ENCODE measurements around the gene CBLL1. TPM values are rescaled to one million over a fixed set of nuclear protein-coding genes. Genes with fewer than 3 reads are reported as not detected.

The CBLL1 gene
- polyA plus RNA-seq, 4 donors: 21.9 to 31.2 (median 29.9) TPM

DNA sequence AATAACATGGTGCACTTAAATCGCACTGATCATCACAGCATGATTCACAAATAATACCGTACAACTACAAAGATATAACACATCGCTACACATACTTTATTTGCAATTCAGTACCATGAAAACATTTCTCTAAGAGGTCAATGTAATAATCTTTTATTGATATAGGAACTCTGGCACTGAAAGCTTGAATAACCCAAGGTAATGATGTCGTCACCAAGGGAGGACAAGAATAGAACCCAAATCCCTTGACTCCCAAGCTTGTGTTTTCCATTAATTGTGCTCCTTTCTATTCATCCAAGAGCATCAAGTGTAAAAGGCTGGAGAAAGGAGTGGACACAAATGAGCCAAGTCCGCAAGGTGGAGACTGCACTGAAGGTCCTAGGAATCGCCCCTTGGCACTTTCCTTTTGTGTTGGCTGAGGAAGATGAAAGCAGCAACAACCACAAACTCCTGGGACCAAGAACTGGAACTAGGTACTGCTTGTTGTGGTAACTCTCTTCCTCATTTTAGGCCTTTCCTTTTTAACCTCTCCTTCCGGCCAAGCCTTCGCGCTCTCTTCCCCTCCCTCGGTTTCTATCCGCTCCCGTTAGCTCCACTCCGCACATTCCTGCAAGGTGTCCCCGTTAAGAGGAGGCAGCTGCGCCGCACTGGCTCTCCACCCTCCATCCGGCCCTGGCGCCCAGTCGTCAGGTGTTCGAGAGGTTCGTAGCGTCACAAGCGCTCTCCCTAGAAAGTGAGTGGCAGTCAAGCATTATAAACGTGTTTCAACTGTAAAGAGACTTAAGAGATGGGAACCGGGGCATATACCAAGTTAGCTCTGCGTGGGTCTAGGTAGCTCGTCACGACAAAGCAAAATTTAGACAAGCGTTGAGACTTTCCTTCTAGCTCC, 1.0 kb upstream of the CBLL1 start:
- DNase-seq (ENCODE audit: low read depth in 4 of 4, low spot score in 2 of 4): peak in 2 of 4 donors; percentile 21 to 83

DNA sequence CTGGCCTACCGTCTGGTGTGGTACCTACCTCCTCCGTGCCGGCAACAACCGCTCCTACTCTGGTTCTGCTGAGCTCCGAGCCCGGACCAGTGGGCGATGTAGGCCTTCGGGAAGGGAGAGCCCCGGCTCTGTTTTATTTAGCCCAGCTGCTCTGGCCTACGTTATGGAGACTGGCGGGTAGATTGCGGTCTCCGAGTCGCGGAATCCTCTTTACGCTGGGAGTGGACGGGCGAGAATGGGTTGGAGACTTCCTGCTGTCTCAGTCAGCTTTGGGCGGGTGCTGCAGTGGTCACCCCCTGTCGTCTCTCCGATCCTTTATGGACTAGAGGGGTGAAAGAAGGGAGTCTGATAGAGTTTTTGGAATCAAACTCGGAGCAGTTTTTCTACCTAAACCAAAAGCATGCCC, 406 bp downstream of the CBLL1 start:
- no peak for DNase-seq (ENCODE audit: low read depth in 4 of 4, low spot score in 2 of 4)

DNA sequence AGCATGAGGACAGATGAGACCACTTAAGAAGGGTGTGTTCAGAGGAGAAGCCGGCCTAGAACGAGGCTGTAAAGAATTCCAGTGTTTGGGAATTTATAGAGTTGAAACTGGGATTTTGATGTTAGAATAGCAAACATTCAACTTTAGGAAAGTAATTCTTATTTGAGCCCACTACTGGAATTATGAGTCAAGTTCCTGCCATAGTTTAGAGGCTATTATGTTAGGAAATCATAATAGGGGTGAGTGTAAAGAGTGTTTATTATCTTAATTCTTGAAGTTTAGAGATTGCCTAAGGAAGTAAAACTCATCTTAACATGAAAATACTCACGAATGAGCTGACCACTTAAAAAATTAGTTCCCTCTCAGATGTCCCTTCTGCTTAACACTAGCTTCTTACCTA, 2.1 kb downstream of the CBLL1 start:
- no peak for DNase-seq (ENCODE audit: low read depth in 4 of 4, low spot score in 2 of 4)

DNA sequence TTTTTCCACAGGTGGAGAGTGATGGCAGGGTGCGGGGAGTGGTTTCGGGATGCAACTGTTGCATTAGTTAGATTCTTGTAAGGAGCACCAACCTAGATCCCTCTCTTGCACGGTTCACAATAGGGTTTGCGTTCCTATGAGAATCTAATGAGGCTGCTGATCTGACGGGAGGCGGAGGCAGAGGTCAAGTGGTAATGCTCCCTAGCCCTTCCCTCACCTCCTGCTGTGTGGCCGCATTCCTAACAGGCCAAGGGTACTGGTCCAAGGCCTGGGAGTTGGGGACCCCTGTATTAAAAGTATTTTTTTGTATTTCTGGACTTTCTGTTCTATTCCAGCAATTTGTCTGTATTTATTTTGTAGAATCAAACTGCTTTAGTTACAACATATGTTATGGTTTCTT, 7.2 kb downstream of the CBLL1 start:
- DNase-seq (ENCODE audit: low read depth in 4 of 4, low spot score in 2 of 4): no peak

DNA sequence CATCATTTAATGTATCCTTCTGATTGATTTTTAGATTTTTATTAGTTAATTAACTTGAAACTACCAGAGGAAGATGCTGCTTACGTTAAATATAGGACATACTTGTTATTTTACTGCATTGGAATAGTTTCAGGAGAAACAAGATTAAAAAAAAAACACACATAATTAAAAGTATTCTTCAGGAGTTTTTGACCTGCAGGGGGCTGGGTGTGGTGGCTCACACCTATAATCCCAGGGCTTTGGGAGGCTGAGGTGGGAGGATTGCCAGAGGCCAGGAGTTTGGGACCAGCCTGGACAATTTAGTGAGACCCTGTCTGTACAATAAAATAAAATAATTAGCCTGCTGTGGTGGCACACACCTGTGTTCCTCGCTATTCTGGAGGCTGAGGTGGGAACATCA, 10.7 kb downstream of the CBLL1 start:
- DNase-seq (ENCODE audit: low read depth in 4 of 4, low spot score in 2 of 4): no peak

DNA sequence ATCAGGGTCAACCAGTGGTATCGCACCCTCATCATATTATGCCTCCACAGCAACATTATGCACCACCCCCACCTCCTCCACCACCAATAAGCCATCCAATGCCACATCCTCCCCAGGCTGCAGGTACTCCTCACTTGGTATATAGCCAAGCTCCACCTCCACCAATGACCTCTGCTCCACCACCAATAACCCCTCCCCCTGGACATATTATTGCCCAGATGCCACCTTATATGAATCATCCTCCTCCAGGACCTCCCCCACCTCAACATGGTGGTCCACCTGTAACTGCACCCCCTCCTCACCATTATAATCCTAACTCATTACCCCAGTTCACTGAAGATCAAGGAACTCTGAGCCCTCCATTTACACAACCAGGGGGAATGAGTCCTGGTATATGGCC, 14.7 kb downstream of the CBLL1 start:
- no peak for DNase-seq (ENCODE audit: low read depth in 4 of 4, low spot score in 2 of 4)

DNA sequence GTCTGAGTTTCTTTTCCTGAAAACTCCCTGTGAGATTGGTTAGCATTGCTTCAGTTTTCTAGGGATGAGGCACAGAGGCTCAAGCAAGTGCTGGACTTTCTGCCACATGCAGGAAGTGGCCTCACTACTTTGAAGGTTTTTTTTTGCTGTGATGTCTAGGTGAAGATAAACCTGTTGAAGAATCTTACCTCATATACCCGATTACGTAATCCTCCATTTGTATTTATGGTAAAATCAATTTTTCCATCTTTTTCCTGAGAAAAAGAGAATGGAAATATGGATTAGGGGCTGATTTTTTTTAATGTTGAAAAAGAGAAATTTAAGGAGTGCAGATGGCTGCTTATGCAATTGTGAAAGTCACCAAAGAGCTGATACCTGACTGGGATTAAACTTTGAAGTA, 23.4 kb downstream of the CBLL1 start:
- DNase-seq (ENCODE audit: low read depth in 4 of 4, low spot score in 2 of 4): no peak

DNA sequence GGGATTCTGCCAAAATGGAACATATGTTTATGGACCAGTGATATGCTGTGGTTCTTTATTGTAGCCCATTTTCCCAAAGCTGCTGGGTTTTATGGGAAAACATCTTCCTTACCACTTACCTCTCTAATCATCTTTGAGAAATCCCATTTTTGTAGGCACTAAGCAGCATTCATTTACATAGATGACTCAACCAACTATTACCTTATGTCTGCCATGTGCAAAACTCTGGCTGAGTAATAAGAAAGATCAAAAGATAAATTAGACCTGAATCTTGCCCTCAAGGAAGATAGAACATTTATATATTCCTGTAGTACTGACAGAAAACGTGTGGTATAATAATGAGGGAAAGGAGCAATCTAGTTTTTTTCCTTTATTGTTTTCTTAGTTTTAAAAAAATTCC, 24.3 kb downstream of the CBLL1 start:
- DNase-seq (ENCODE audit: low read depth in 4 of 4, low spot score in 2 of 4): no peak

DNA sequence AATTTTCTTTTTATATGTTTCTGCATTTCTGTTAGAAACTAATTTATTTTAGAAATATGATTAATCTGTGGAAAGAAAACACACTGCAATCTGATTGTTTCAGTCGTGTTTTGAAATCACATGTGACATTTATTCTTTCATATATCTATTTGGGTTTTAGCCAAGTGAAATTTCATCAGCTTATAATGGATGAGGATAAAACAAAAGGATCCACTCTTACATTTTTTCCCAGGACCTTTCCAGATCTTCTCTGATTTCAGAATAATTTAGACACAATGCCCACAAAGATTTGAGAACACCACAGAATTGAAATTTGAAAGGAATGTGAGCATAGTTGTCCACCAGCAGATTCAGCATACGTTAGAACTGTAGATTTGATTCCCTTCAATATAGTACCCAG, 29.1 kb downstream of the CBLL1 start:
- DNase-seq (ENCODE audit: low read depth in 4 of 4, low spot score in 2 of 4): no peak

DNA sequence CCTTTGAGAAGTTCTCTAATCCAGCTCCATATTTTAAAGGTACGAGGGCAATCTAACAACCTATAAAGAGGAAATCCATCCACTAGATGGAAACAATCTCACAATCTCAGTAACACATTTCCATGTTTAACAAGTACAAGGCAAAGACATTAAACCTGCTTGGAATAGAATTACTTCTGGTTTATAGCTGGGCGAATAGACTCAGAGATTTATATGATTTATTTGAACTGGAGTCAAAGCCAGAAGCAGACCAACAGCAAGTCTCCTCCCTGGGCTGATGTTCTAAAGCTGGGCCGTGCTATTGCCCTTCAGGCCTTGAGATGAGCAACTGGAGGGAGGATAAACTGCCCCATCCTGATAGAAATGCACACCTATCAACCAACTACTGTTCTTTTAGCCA, 33.8 kb downstream of the CBLL1 start:
- no peak for DNase-seq (ENCODE audit: low read depth in 4 of 4, low spot score in 2 of 4)

DNA sequence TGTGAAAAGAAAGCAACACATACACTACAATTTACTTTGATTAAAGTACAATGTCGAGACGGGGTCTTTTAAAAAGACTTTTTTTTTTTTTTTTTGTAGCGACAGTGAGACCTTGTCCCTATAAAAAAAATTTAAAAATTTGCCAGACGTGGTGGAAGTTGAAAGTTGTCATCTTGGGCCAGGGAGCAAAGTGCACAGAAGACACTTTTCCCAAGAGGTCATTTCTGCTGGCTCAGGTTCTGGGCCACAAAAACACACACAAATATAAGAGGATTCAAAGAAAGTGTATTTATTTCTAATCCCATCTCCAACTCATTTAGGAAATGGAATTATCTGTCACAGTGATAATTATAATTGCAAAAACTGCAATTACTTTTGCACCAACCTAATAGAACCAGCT, 34.3 kb downstream of the CBLL1 start:
- DNase-seq (ENCODE audit: low read depth in 4 of 4, low spot score in 2 of 4): no peak

DNA sequence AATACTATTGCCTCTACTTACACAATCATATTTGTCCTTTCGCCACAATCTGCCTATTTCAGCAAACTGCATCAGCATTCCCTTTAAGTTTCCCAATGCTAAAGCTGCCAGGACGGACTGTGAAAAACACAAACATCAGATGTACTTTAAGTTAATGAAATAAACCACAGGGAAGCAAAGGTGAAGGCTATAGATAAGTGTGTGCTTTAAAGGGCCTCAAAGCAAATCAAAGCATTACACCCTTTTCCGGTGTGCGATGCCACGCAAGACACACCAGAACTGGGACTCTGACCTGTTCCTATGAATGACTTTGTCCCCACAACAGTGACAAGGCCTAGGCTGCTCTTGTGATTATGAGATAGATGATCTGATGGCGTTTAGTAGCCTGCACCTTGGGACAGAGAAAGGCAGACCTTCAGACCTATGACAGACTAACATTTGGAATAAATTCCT, 35.7 kb downstream of the CBLL1 start:
- no peak for DNase-seq (ENCODE audit: low read depth in 4 of 4, low spot score in 2 of 4)

DNA sequence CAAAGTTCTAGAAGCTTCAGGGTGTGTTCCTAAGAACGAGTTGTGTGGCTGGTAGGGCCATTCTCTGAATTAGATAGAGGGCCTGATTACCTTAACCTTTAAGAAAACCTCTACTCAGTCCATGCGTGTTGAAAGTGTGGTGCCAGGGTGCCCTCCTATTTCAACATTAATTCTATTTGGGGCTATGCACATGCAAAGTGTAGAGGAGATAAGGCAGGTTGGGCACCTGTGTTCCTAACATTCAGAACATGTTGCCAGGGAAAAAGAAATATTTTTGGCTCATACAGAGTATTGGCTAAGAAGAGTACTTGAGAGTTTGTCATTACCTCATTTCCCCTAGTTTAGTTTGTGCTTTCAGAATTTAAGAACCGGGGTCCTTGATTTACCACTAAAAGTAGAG, 38.4 kb downstream of the CBLL1 start:
- no peak for DNase-seq (ENCODE audit: low read depth in 4 of 4, low spot score in 2 of 4)

DNA sequence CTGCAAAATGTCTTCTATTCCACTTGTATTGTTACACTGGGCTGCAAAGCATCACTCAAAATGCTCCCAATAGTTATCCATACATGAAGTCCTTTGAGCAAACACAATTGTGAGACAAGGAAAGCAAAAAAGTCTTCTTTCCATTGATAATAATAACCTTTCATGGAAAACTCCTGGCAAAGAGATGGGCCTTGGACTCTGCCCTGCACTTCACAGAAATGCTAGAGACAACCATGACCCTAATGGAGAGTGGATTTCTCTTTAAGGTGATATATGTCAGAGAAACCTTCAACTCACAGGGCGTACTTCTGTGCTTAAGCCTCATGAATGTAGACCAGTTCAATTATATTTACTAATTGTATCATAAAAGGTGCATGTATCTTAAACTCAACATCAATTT, 39.7 kb downstream of the CBLL1 start:
- DNase-seq (ENCODE audit: low read depth in 4 of 4, low spot score in 2 of 4): no peak

DNA sequence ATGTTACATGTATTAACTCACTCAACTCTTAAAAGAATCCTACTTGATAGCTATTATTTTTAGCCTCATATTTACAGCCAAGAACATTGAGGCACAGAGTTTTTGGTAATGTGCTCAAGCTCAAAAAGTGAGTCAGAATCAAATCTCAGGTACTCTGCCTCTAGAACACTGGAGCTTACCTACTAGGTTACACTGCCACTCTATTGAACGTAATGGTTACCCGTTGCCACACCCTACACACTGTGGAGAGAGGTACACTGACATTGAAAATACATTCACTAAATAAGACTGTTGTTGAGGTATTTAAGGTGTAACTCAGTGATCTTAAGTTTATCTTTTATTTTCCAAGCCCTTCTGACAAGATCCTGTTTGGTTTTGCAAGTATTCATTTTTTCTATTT, 41.2 kb downstream of the CBLL1 start:
- DNase-seq (ENCODE audit: low read depth in 4 of 4, low spot score in 2 of 4): no peak

DNA sequence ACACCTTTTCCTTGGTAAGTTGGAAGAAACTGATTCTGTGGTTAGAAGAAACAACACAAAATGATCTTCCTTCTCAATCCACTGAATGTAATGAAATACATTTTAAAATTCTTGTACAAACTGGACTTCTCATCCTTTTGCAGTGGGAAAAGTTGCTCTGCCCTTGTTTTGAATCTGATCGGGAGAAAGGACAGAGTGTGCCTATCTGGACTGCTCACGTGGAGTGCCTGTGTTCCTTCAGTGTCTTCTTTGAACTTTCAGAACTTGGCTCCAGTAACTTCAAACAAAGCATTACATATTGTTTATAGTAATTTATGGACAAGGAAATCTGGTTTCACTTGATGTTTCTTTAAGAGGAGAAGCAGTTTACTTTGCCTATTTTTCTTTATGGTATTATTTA, 42.0 kb downstream of the CBLL1 start:
- no peak for DNase-seq (ENCODE audit: low read depth in 4 of 4, low spot score in 2 of 4)

DNA sequence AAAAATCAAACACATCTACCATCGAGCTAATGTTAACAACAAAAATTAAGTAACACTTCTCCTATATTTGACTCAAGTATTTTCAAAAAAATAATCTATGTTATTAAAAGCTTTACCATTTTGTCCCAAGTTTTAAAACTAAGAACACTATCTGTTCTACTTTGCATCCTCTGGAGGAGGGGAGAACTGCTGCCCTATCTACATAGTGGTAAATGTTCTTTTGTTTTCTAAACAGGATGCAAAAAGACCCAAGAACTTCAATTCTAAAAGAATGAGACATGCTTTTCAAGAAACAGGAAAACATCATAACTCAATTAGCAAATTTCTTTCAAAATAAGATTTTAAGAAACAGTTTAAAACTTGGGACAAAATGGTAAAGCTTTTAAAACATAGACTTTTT, 44.3 kb downstream of the CBLL1 start:
- no peak for DNase-seq (ENCODE audit: low read depth in 4 of 4, low spot score in 2 of 4)

DNA sequence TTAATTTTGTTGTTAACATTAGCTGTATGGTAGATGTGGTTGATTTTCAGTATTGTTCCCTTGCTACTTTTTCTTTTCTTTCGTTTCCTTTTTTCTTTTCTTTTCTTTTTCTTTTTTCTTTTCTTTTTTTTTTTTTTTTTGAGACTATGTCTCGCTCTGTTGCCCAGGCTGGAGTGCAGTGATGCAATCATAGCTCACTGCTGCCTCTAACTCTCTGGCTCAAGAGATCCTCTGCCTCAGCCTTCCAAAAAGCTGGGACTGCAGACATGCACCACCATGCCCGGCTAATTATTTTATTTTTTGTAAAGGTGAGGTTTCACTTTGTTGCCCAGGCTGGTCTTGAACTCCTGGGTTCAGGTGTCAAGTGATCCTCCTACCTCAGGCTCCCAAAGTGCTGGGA, 44.7 kb downstream of the CBLL1 start:
- DNase-seq (ENCODE audit: low read depth in 4 of 4, low spot score in 2 of 4): no peak

DNA sequence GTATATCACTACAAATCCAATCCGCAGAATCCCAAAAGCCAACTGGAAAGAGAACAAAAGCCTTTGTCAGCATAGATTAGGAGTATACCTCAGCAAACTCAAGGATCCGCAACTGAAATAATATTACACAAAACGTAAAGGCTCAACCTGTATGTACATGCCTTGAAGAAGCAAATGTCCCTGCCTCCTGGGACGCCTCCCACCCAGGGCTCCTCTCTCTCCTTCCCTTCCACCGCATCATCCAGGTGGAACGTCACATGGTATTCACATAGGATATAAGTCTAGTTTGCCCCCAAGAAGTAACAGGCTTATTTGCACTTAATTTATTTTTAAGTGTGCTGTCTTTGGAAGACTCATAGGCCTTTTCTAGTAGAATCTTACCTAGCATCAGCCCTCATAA, 45.7 kb downstream of the CBLL1 start:
- DNase-seq (ENCODE audit: low read depth in 4 of 4, low spot score in 2 of 4): no peak

DNA sequence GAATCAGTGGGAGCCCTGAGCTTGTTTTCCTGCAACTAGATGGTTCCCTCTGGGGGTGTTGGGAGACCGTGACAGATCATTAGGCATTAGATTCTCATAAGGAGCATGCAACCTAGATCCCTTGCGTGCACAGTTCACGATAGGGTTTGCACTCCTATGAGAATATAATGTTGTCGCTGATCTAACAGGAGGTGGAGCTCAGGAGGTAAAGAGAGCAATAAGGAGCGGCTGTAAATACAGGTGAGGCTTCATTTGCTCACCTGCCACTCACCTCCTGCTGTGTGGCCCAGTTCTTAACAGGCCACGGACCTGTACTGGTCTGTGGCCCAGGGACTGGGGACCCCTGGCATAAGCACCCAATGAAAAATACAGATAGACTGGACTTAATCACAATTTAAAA, 48.4 kb downstream of the CBLL1 start:
- no peak for DNase-seq (ENCODE audit: low read depth in 4 of 4, low spot score in 2 of 4)

DNA sequence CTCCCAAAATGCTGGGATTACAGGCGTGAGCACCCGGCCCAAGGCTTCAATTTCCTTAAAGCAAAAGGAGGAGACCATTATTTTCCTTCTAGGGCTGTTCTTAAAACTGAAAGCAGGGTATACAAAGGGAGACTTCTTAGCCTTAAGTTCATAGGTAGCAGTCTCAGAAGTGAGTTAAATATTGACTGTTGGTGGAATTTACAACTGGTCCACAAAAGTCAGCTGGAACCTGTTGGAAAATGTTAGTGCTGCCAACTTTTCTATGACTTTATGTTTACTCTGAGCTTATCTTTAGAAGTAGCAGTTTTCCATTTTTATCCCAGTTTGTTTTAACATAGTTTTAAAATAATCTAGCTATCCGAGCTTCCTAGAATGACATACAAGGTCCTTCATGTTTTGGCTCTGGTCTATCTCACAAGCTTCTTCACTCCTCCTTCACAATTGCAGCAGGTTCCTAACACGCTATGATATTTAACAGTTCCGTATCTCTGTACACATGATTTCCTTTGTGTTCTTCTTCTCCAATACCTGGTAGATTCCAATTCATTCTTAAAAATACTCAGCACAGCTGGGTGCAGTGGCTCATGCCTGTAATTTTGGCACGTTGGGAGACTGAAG, 55.8 kb downstream of the CBLL1 start:
- DNase-seq (ENCODE audit: low read depth in 4 of 4, low spot score in 2 of 4): no peak

DNA sequence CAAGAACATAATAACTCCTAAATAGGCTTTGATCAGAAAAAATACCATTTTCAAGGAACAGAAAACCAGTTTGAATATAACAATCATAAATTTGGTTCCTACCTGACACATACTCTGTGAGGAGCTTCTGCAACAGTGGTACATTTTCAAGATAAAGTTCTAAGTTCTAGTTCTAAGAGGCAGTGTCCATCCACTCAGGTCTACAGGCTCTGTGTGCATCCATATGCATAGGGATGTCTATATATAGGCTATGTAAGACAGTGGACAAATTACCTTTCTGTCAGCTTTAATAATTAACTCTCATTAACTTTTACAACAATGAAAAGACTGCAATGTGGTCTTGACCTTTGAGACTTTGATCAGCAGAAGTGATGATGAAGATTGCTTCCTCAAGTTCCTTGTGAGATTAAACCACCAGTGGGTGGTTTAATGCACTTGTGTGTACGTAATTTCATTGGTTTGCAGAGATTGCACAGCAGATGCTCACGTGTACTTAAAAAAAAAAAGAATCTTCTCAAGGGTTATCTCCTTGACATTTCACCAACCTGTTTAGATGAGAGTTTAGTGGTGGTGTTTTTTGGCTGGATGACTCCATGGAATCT, 59.2 kb downstream of the CBLL1 start, which contains the start of gene SLC26A3:
SLC26A3 (minus strand) TSS at position 215 of the 602 bp plus-strand sequence. CDS start 8,714 bp downstream, outside the sequence.
- no peak for DNase-seq (ENCODE audit: low read depth in 4 of 4, low spot score in 2 of 4)
